ENCODE results near the gene GLIPR2. TPM values are rescaled to one million over a fixed set of nuclear protein-coding genes. Genes with fewer than 3 reads are reported as not detected.

Gene GLIPR2
- total RNA-seq, 5 donors from 2014 or later (not counting 1 experiment from before 2014, with no cell fraction given), result 25.6 to 37.8 (median 28.7) TPM

DNA sequence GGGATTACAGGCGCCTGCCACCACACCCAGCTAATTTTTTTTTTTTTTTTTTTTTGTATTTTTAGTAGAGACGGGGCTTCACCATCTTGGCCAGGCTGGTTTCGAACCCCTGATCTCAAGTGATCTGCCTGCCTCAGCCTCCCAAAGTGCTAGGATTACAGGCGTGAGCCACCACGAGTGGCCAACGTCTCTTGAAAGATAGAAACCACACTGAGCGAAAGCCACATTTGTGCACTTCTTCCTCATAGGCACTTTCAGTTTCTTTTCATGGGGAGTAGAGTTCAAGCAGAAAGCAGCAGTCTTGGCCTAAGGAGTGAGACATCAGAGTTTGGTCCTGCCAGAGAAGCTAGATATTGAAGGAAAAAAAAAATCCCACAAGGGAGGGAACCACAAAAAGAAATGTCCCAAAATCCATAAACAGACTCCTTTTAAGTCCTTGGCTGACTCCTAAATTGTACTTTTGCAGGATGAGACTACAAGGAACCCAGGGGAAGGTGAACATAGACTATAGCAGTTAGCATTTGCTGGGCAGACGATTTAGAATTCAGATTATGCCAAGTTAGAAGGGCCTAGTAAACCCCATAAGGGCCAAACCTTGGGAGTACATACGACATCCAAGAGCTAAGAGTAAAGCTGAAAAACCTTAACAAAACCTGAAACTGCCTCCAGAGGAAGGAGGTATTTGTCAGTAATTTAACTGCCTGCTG, 43.9 kb upstream of the GLIPR2 start:
- H3K27ac Mint-ChIP-seq, result peak overlapping the region; percentile 89 to 91
- POLR2A ChIA-PET, result interaction anchor here in 1 of 2 donors (0.6 kb wide), 2 partner anchors 12 to 206 kb away, joined by 3 to 5 read pairs; no protein-coding TSS in a partner anchor
- no peaks in the 10 kb centered on the region for H3K9me3 ChIP-seq
- peak overlapping the region in 1 of 2 donors; percentile 9 for H3K4me3 ChIP-seq (ENCODE audit: control insufficient read depth in 1 of 2, extremely low read depth in 1 of 2, low read length in 1 of 2)
- peaks cover 6% of the 10 kb centered on the region for H3K36me3 Mint-ChIP-seq
- DNase-seq (peak in 31 of 35 experiments; percentile 4 to 60 (median 13)), ATAC-seq (replicated peaks in 1 of 4) (peak; percentile 78 to 95 (median 91))
- peak overlapping the region; percentile 51 to 72 (median 53) for H3K4me3 Mint-ChIP-seq
- WGBS (ENCODE audit: insufficient coverage), result 88% methylated on average over 1 of the region's 9 CpGs
- peaks cover 0 to 6% of the 10 kb centered on the region in 2 experiments for H3K4me1 ChIP-seq (ENCODE audit: control insufficient read depth in 1 of 2, extremely low read depth in 1 of 2, insufficient read depth in 2 of 2, low read length in 2 of 2)
- peak overlapping the region; percentile 56 for H3K27ac ChIP-seq (ENCODE audit: low read length)
- peaks cover 16 to 19% (median 18%) of the 10 kb centered on the region in 3 donors for H3K4me1 Mint-ChIP-seq
- H3K36me3 ChIP-seq (ENCODE audit: control insufficient read depth in 2 of 2, extremely low read depth in 1 of 2, insufficient read depth in 1 of 2, low read length in 1 of 2), result no peaks in the 10 kb centered on the region
- H3K27me3 ChIP-seq (replicated peaks in 1 of 2; ENCODE audit: control insufficient read depth in 2 of 2, extremely low read depth in 1 of 2, insufficient read depth in 2 of 2, low read length in 1 of 2), result no peaks in the 10 kb centered on the region
- H3K9me3 Mint-ChIP-seq, result no peaks in the 10 kb centered on the region
- CTCF ChIA-PET, result interaction anchor here (0.6 to 1.6 kb wide), 4 partner anchors 9 to 34 kb away, joined by 4 to 7 read pairs (median 6); no protein-coding TSS in a partner anchor
- H3K27me3 Mint-ChIP-seq, result no peaks in the 10 kb centered on the region

DNA sequence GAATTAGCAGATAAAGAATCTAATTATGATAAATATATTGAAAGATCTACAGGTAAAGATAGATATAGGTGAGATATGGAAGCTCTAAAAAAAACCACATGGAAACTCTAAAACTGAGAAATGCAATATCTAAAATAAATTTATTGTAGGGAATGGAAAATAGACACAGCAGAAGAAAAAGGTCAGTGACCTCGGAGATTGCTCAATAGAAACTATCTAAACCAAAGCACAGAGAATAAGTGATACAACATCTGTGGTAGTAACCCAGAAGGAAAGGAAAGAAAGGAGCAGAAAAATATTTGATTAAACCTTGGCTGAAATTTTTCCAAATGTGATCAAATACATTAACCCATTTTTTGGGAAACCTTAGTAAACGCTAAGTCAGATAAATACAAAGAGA, 43.1 kb upstream of the GLIPR2 start:
- no peak for ATAC-seq (replicated peaks in 1 of 4)
- no CpG with 5 or more reads among the region's 2 CpGs for WGBS (ENCODE audit: insufficient coverage)

DNA sequence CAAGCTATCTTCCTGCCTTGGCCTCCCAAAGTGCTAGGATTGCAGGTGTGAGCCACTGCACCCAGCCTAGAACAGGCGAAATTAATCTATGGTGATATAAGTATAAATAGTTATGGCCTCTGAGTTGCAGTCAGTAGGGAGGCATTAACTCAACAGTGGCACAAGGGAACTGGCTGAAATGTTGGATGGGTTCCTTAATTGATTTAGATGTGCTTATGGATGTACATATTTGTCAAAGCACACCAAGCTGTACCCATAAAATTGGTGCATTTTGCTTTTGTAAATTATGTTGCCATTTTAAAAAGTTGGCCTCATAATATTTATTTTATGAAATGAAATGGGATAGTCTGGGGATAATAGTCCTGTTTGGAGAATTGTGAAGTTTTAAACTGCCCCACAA, 36.8 kb upstream of the GLIPR2 start:
- H3K4me1 Mint-ChIP-seq, result peaks cover 7 to 12% (median 7%) of the 10 kb centered on the region in 3 donors
- H3K36me3 ChIP-seq (ENCODE audit: control insufficient read depth in 2 of 2, extremely low read depth in 1 of 2, insufficient read depth in 1 of 2, low read length in 1 of 2), result no peaks in the 10 kb centered on the region
- POLR2A ChIA-PET, result no interaction called here

More for the DNA sequence above, 43.1 kb upstream of the GLIPR2 start:
- Histone ChIP-seq H3K9me3 (no peaks in the 10 kb centered on the region), H3K36me3 (ENCODE audit: control insufficient read depth in 2 of 2, extremely low read depth in 1 of 2, insufficient read depth in 1 of 2, low read length in 1 of 2) (no peaks in the 10 kb centered on the region), H3K27ac (ENCODE audit: low read length) (no peak overlapping the region), H3K27me3 (replicated peaks in 1 of 2; ENCODE audit: control insufficient read depth in 2 of 2, extremely low read depth in 1 of 2, insufficient read depth in 2 of 2, low read length in 1 of 2) (no peaks in the 10 kb centered on the region), H3K4me3 (ENCODE audit: control insufficient read depth in 1 of 2, extremely low read depth in 1 of 2, low read length in 1 of 2) (no peak overlapping the region), H3K4me1 (ENCODE audit: control insufficient read depth in 1 of 2, extremely low read depth in 1 of 2, insufficient read depth in 2 of 2, low read length in 2 of 2) (peaks cover 0 to 6% of the 10 kb centered on the region in 2 experiments)
- H3K36me3 Mint-ChIP-seq, result peaks cover 3% of the 10 kb centered on the region
- peak overlapping the region in 1 of 2 donors; percentile 91 for H3K27ac Mint-ChIP-seq
- ChIA-PET CTCF (interaction anchor here in 1 of 2 donors (1.6 kb wide), 1 partner anchor 8 kb away, joined by 7 read pairs; no protein-coding TSS in a partner anchor), POLR2A (interaction anchor here (0.5 to 0.6 kb wide), 2 partner anchors 11 to 940 kb away, joined by 3 to 5 read pairs; no protein-coding TSS in a partner anchor)
- H3K4me1 Mint-ChIP-seq, result peaks cover 16 to 19% (median 18%) of the 10 kb centered on the region in 3 donors
- H3K27me3 Mint-ChIP-seq, result no peaks in the 10 kb centered on the region
- no peak for DNase-seq
- H3K9me3 Mint-ChIP-seq, result no peaks in the 10 kb centered on the region
- H3K4me3 Mint-ChIP-seq, result no peak overlapping the region

DNA sequence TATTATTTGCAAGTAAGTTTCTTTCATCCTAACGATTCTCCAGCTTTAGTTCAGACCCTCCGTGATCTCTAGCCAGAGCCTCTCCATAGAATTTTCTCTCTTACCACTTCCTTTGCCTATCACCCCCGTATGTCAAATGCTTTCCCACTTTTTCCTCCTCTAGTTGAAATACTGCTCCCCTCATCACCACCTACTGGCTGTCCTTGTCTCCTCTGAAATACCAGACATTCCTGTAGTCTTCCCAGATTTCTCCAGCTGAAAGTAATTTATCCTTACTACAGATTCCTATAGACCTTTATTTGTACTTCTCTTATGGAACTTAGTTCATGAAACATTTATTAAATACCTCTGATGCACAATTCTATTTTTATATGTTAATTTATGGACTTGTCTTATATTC, 36.0 kb upstream of the GLIPR2 start:
- no peaks in the 10 kb centered on the region for H3K9me3 Mint-ChIP-seq
- Histone ChIP-seq H3K4me1 (ENCODE audit: control insufficient read depth in 1 of 2, extremely low read depth in 1 of 2, insufficient read depth in 2 of 2, low read length in 2 of 2) (no peaks in the 10 kb centered on the region), H3K36me3 (ENCODE audit: control insufficient read depth in 2 of 2, extremely low read depth in 1 of 2, insufficient read depth in 1 of 2, low read length in 1 of 2) (no peaks in the 10 kb centered on the region), H3K9me3 (no peaks in the 10 kb centered on the region), H3K27me3 (replicated peaks in 1 of 2; ENCODE audit: control insufficient read depth in 2 of 2, extremely low read depth in 1 of 2, insufficient read depth in 2 of 2, low read length in 1 of 2) (no peaks in the 10 kb centered on the region), H3K27ac (ENCODE audit: low read length) (no peak overlapping the region), H3K4me3 (ENCODE audit: control insufficient read depth in 1 of 2, extremely low read depth in 1 of 2, low read length in 1 of 2) (no peak overlapping the region)
- H3K4me1 Mint-ChIP-seq, result peaks cover 7 to 12% (median 7%) of the 10 kb centered on the region in 3 donors
- peaks cover 4% of the 10 kb centered on the region for H3K36me3 Mint-ChIP-seq
- DNase-seq (no peak), ATAC-seq (replicated peaks in 1 of 4) (no peak)
- POLR2A ChIA-PET, result no interaction called here
- CTCF ChIA-PET, result interaction anchor here (0.6 to 7.0 kb wide), 5 partner anchors 8 to 90 kb away, joined by 3 to 87 read pairs (median 7); partner anchors contain the start of gene CCIN (in 2 of the 2)
- H3K27ac Mint-ChIP-seq, result no peak overlapping the region
- H3K4me3 Mint-ChIP-seq, result no peak overlapping the region
- H3K27me3 Mint-ChIP-seq, result no peaks in the 10 kb centered on the region
- 88% methylated on average over 3 of the region's 3 CpGs for WGBS (ENCODE audit: insufficient coverage)

More for the DNA sequence above, 36.8 kb upstream of the GLIPR2 start:
- no peaks in the 10 kb centered on the region for H3K9me3 ChIP-seq
- Mint-ChIP-seq H3K27ac (no peak overlapping the region), H3K27me3 (no peaks in the 10 kb centered on the region), H3K36me3 (no peaks in the 10 kb centered on the region), H3K4me3 (no peak overlapping the region), H3K9me3 (no peaks in the 10 kb centered on the region)
- DNase-seq (no peak), ATAC-seq (replicated peaks in 1 of 4) (no peak)
- H3K27ac ChIP-seq (ENCODE audit: low read length), result no peak overlapping the region
- no peak overlapping the region for H3K4me3 ChIP-seq (ENCODE audit: control insufficient read depth in 1 of 2, extremely low read depth in 1 of 2, low read length in 1 of 2)
- no CpG with 5 or more reads among the region's 1 CpG for WGBS (ENCODE audit: insufficient coverage)
- no peaks in the 10 kb centered on the region for H3K27me3 ChIP-seq (replicated peaks in 1 of 2; ENCODE audit: control insufficient read depth in 2 of 2, extremely low read depth in 1 of 2, insufficient read depth in 2 of 2, low read length in 1 of 2)
- CTCF ChIA-PET, result interaction anchor here (1.2 to 7.0 kb wide), 3 partner anchors 67 to 91 kb away, joined by 3 to 87 read pairs (median 85); partner anchors contain the start of gene CCIN (in 2 of the 2)
- no peaks in the 10 kb centered on the region for H3K4me1 ChIP-seq (ENCODE audit: control insufficient read depth in 1 of 2, extremely low read depth in 1 of 2, insufficient read depth in 2 of 2, low read length in 2 of 2)

DNA sequence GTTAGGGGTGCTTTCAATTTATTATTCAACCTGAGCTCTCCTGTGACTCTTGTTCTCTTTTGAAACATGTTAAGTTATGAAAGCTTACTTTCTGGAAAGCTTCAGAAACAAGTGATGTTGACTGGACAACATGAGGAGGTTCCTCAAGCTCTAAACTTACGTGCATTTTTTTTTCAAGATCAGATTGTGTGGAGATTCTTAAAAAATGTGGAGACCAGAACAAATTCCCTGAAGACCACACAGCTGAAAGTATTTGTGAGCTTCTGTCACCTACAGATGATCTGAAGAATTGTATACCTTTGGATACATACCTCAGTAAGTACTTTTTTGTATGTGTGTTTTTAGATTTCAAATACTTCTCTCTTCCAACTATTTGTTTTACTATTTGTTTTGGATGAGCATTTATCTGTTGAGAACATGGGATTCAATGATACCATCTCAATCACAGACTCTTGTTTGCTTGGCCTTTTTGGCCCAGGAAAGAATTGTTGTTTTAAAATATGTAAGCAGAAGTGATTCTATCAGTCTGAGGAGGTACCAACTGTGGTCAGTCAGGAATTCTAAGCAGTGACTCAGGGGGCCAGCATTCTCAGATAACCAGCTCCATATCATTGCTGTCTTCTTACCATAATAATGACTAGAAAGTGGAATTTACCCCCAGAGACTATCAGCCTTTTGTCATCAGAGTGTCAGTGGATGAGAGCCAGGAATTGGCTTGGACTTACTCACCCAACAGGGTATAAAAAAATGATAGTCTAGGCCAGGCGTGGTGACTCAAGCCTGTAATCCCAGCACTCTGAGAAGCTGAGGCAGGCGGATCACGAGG, 34.4 kb upstream of the GLIPR2 start:
- POLR2A ChIA-PET, result interaction anchor here (0.5 to 1.4 kb wide), 5 partner anchors 53 to 212 kb away, joined by 3 to 4 read pairs (median 4); partner anchors contain the start of gene CLTA (in 1 of the 2)

More for the DNA sequence above, 34.4 kb upstream of the GLIPR2 start:
- Histone ChIP-seq H3K9me3 (no peaks in the 10 kb centered on the region), H3K4me1 (ENCODE audit: control insufficient read depth in 1 of 2, extremely low read depth in 1 of 2, insufficient read depth in 2 of 2, low read length in 2 of 2) (no peaks in the 10 kb centered on the region), H3K27me3 (replicated peaks in 1 of 2; ENCODE audit: control insufficient read depth in 2 of 2, extremely low read depth in 1 of 2, insufficient read depth in 2 of 2, low read length in 1 of 2) (no peaks in the 10 kb centered on the region), H3K27ac (ENCODE audit: low read length) (no peak overlapping the region), H3K36me3 (ENCODE audit: control insufficient read depth in 2 of 2, extremely low read depth in 1 of 2, insufficient read depth in 1 of 2, low read length in 1 of 2) (no peaks in the 10 kb centered on the region), H3K4me3 (ENCODE audit: control insufficient read depth in 1 of 2, extremely low read depth in 1 of 2, low read length in 1 of 2) (no peak overlapping the region)
- no peak overlapping the region for H3K27ac Mint-ChIP-seq
- peaks cover 4% of the 10 kb centered on the region for H3K36me3 Mint-ChIP-seq
- H3K27me3 Mint-ChIP-seq, result no peaks in the 10 kb centered on the region
- H3K4me3 Mint-ChIP-seq, result no peak overlapping the region
- ATAC-seq (replicated peaks in 1 of 4), result no peak
- peaks cover 7 to 12% (median 7%) of the 10 kb centered on the region in 3 donors for H3K4me1 Mint-ChIP-seq
- no peak for DNase-seq
- H3K9me3 Mint-ChIP-seq, result no peaks in the 10 kb centered on the region
- WGBS (ENCODE audit: insufficient coverage), result 86% methylated on average over 3 of the region's 4 CpGs
- CTCF ChIA-PET, result interaction anchor here (0.5 to 7.0 kb wide), 31 partner anchors 9 to 421 kb away, joined by 3 to 87 read pairs (median 5); partner anchors contain the start of genes CCIN (in 2 of the 2) and CLTA (in 1 of the 2)
